ENCODE measurements around the gene BCKDHB. TPM values are rescaled to one million over a fixed set of nuclear protein-coding genes. Genes with fewer than 3 reads are reported as not detected.

BCKDHB gene
- total RNA-seq, 4 donors from 2014 or later = 12.0 to 32.4 (median 20.6) TPM

- no peak for TF ChIP-seq CTCF (IDR thresholded peaks at IDR 0.05)
- TF ChIP-seq POLR2A (IDR thresholded peaks at IDR 0.05) = no peak
- TF ChIP-seq POLR2AphosphoS5 (IDR thresholded peaks at IDR 0.05) = no peak
- no peak for TF ChIP-seq EP300 (IDR thresholded peaks at IDR 0.05)
- Histone ChIP-seq H3K9me3 (peaks cover 0 to 5% (median 0%) of the 10 kb centered on the region in 3 donors), H3K27me3 (no peaks in the 10 kb centered on the region), H3K36me3 (no peaks in the 10 kb centered on the region), H3K4me1 (no peaks in the 10 kb centered on the region), H3K4me3 (no peak overlapping the region), H3K27ac (no peak overlapping the region)
- ATAC-seq = no peak
- WGBS, 2 donors (ENCODE audit: low coverage in 1 of 2) = 85 to 89% methylated on average over 1 of the region's 1 CpG
Observed at GRCh38 chr6:80182308-80182707, 75.8 kb downstream of the BCKDHB start.

- Histone ChIP-seq H3K9me3 (peaks cover 0 to 5% (median 0%) of the 10 kb centered on the region in 3 donors), H3K27me3 (no peaks in the 10 kb centered on the region), H3K36me3 (no peaks in the 10 kb centered on the region), H3K4me3 (no peak overlapping the region), H3K4me1 (no peaks in the 10 kb centered on the region), H3K27ac (no peak overlapping the region)
- no peak for ATAC-seq
- WGBS, 2 donors (ENCODE audit: low coverage in 1 of 2) = 92 to 96% methylated on average over 4 of the region's 4 CpGs
- TF ChIP-seq POLR2AphosphoS5 (IDR thresholded peaks at IDR 0.05) (no peak), CTCF (IDR thresholded peaks at IDR 0.05) (no peak), POLR2A (IDR thresholded peaks at IDR 0.05) (no peak), EP300 (IDR thresholded peaks at IDR 0.05) (no peak)
Observed at GRCh38 chr6:80183019-80183795, 76.7 kb downstream of the BCKDHB start.

GRCh38 chr6:80185492-80185891, 79.0 kb downstream of the BCKDHB start:
- 100% methylated on average over 1 of the region's 2 CpGs for WGBS, 2 donors (ENCODE audit: low coverage in 1 of 2)
- Histone ChIP-seq H3K27ac (no peak overlapping the region), H3K4me3 (no peak overlapping the region), H3K36me3 (no peaks in the 10 kb centered on the region), H3K4me1 (no peaks in the 10 kb centered on the region), H3K27me3 (no peaks in the 10 kb centered on the region), H3K9me3 (peaks cover 0 to 5% (median 0%) of the 10 kb centered on the region in 3 donors)
- no peak for TF ChIP-seq POLR2A (IDR thresholded peaks at IDR 0.05)
- TF ChIP-seq POLR2AphosphoS5 (IDR thresholded peaks at IDR 0.05) = no peak
- no peak for TF ChIP-seq CTCF (IDR thresholded peaks at IDR 0.05)
- no peak for TF ChIP-seq EP300 (IDR thresholded peaks at IDR 0.05)
- ATAC-seq = no peak

- ATAC-seq = no peak
- no peak overlapping the region for H3K27ac ChIP-seq
- 87 to 100% methylated on average over 1 to 3 of the region's 7 CpGs for WGBS, 2 donors (ENCODE audit: low coverage in 1 of 2)
- TF ChIP-seq POLR2A (IDR thresholded peaks at IDR 0.05) (no peak), EP300 (IDR thresholded peaks at IDR 0.05) (no peak), CTCF (IDR thresholded peaks at IDR 0.05) (no peak), POLR2AphosphoS5 (IDR thresholded peaks at IDR 0.05) (no peak)
- no peaks in the 10 kb centered on the region for H3K27me3 ChIP-seq
- H3K4me1 ChIP-seq = no peaks in the 10 kb centered on the region
- no peak overlapping the region for H3K4me3 ChIP-seq
- no peaks in the 10 kb centered on the region for H3K36me3 ChIP-seq
- peaks cover 0 to 5% (median 0%) of the 10 kb centered on the region in 3 donors for H3K9me3 ChIP-seq
Observed at GRCh38 chr6:80186082-80186481, 79.6 kb downstream of the BCKDHB start.

- H3K36me3 ChIP-seq = no peaks in the 10 kb centered on the region
- no peaks in the 10 kb centered on the region for H3K9me3 ChIP-seq
- ATAC-seq = no peak
- peaks cover 0 to 13% (median 3%) of the 10 kb centered on the region in 3 donors for H3K4me1 ChIP-seq
- no peaks in the 10 kb centered on the region for H3K27me3 ChIP-seq
- H3K27ac ChIP-seq = no peak overlapping the region
- 80 to 81% methylated on average over 4 of the region's 4 CpGs for WGBS, 2 donors (ENCODE audit: low coverage in 1 of 2)
- H3K4me3 ChIP-seq = no peak overlapping the region
- TF ChIP-seq POLR2A (IDR thresholded peaks at IDR 0.05) = no peak
- TF ChIP-seq POLR2AphosphoS5 (IDR thresholded peaks at IDR 0.05) = no peak
- TF ChIP-seq EP300 (IDR thresholded peaks at IDR 0.05) = no peak
- no peak for TF ChIP-seq CTCF (IDR thresholded peaks at IDR 0.05)
Observed at GRCh38 chr6:80196906-80197305, 90.4 kb downstream of the BCKDHB start.
